Mucosa of rectum (tissue), 2 donors: ENCODE measurements around the gene PRICKLE4.
A peak's percentile ranks its signal among the peaks of the same experiment; 100 is the strongest.

Experiments used
- H3K27ac ChIP-seq, 2 donors: one replicate each; pipeline ENCODE4 v1.7.0; 2013; ENCODE audit warnings: inconsistent platforms in 2 of 2, low read depth in 2 of 2, low read length in 2 of 2
- H3K27me3 ChIP-seq, 2 donors: one replicate each; pipeline ENCODE4 v1.7.0; 2013; ENCODE audit warnings: low read length in 2 of 2; ENCODE audit not compliant: control insufficient read depth in 2 of 2, insufficient read depth in 2 of 2
- H3K36me3 ChIP-seq, 2 donors: one replicate each; pipeline ENCODE4 v1.7.0; 2013; ENCODE audit warnings: low read length in 2 of 2; ENCODE audit not compliant: control insufficient read depth in 2 of 2, insufficient read depth in 2 of 2
- H3K4me1 ChIP-seq, 2 donors: one replicate each; pipeline ENCODE4 v1.7.0; 2013; ENCODE audit warnings: low read length in 2 of 2, mild to moderate bottlenecking in 1 of 2; ENCODE audit not compliant: control insufficient read depth in 2 of 2, insufficient read depth in 2 of 2
- H3K4me3 ChIP-seq, 2 donors: one replicate each; pipeline ENCODE4 v1.7.0; 2013; ENCODE audit warnings: low read length in 2 of 2
- H3K9ac ChIP-seq, 2 donors: one replicate each; pipeline ENCODE4 v1.7.0; 2013; ENCODE audit warnings: low read length in 2 of 2, low read depth in 1 of 2, mild to moderate bottlenecking in 1 of 2
- H3K9me3 ChIP-seq, 2 donors: one replicate each; pipeline ENCODE4 v1.7.0; 2013; ENCODE audit warnings: low read length in 2 of 2; ENCODE audit not compliant: control insufficient read depth in 2 of 2
- donor health status: healthy.
- donor health status: Normal muscosa, but diverticular disease.

Gene PRICKLE4

DNA sequence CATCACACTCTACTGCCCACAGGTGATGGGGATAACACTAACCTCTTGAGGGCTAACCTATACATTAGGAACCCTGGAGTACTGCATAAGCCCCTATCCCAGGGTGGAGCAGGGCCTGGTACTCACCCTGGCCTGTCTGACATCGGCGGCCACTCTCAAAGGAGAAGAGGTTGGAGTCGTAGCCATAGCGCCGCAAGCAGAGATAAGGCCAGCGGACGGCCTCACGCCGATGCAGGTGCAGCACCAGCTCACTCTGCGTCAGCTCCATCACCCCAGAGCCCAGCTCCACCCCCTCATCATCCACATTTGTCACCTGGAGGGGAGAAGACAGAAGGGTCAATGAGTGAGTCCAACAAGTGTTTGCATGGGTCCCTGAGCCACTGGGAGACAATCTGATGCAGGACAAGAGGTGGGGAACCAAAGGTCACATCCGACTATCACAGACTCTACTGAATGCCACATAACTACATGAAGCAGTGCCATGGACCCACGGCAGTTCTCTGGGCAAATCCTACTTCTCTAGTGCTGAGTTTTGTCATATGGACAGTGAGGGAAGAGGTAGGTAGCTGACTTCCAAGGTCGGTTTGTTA, 5.2 kb upstream of the PRICKLE4 start:
- H3K4me1 ChIP-seq, result peaks cover 2 to 9% of the 10 kb centered on the region in 2 donors
- H3K4me3 ChIP-seq, result no peak overlapping the region
- no peak overlapping the region for H3K9ac ChIP-seq
- peaks cover 28 to 42% of the 10 kb centered on the region in 2 donors for H3K36me3 ChIP-seq
- H3K27ac ChIP-seq, result no peak overlapping the region
- H3K9me3 ChIP-seq, result no peaks in the 10 kb centered on the region
- no peaks in the 10 kb centered on the region for H3K27me3 ChIP-seq

DNA sequence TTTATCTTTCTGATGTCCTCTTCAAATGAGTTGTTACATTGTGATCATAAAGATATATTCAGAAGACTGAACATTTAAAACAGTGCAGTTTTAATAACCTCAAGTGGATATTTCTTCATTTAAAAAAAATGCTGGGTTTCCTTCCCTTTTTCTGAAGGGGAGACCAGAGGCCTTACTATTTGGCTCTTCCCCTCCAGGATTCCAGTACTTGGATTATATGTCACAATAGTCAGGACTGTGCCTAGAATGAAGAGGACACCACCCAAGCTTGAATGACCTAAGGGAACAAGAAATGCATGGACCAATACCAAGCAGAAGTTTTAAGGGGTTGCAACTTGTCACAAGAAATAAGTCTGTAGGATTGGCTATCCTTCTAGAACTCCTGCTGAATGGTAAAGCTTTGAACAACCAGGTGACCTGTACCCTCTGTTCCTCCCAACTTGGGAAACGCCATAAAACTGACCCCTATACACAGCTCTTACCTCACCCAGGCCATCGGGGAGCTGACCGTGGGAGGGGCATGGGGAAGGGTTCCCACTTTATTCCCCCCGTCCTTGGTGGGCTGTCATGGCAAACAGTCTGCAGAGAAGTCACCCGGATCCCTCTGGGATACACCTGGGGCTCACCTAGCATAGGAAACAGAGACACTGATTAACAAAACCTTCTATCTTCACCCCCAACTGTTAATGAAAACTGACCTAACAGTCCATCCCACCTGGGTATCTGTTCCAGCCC, 2.9 kb upstream of the PRICKLE4 start:
- H3K9me3 ChIP-seq, result no peaks in the 10 kb centered on the region
- peaks cover 12 to 25% of the 10 kb centered on the region in 2 donors for H3K36me3 ChIP-seq
- no peak overlapping the region for H3K4me3 ChIP-seq
- no peak overlapping the region for H3K9ac ChIP-seq
- H3K27me3 ChIP-seq, result no peaks in the 10 kb centered on the region
- no peak overlapping the region for H3K27ac ChIP-seq
- peaks cover 14 to 18% of the 10 kb centered on the region in 2 donors for H3K4me1 ChIP-seq

DNA sequence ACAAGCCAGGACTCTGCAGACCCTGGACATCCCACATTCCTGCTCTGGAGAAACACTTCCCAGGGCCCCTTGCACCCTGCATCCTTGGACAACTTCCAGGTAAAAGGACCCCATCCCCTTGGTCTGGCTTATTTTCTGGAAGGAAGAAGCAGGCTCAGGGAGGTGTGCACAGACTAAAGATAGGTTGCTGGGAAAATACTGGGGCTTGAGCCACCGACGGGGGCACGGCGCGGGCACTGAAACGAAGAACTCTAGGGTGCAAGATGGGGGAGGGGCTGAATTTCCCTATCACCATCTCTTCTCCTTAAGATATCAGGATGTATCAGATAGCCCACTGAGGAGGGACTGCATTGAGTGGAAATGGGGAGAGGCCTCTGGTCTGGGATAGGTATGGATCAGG, 1.7 kb upstream of the PRICKLE4 start:
- H3K4me1 ChIP-seq, result peaks cover 14 to 18% of the 10 kb centered on the region in 2 donors
- H3K27ac ChIP-seq, result no peak overlapping the region
- H3K9ac ChIP-seq, result peak overlapping the region; percentile 60 to 63
- no peaks in the 10 kb centered on the region for H3K9me3 ChIP-seq
- H3K4me3 ChIP-seq, result peak overlapping the region in 1 of 2 donors; percentile 78
- H3K36me3 ChIP-seq, result peaks cover 8 to 25% of the 10 kb centered on the region in 2 donors
- no peaks in the 10 kb centered on the region for H3K27me3 ChIP-seq

DNA sequence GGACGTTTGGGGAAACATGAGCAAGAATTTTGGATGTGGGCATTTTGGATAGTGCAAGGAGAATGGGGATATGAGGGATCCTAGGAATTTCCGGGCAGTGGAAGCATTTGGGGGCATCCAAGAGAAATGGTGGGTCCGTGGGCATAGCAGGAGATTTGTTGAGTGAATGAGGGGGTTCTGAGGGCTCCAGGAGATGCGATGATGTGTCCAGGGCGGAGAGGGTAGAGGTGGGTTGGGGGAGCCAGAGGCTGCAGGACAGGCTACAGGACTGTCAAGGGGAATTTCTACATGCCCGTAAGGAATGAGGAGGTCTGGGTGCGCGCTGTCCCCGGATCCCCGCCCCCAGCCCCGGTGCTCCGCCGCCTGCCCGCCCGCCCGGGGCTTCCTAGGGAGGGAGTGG, 1.2 kb upstream of the PRICKLE4 start:
- H3K27ac ChIP-seq, result peak overlapping the region in 1 of 2 donors; percentile 26
- H3K36me3 ChIP-seq, result peaks cover 8 to 23% of the 10 kb centered on the region in 2 donors
- H3K9me3 ChIP-seq, result no peaks in the 10 kb centered on the region
- H3K4me3 ChIP-seq, result peak overlapping the region; percentile 78 to 84
- H3K27me3 ChIP-seq, result no peaks in the 10 kb centered on the region
- H3K4me1 ChIP-seq, result peaks cover 14 to 18% of the 10 kb centered on the region in 2 donors
- peak overlapping the region; percentile 60 to 63 for H3K9ac ChIP-seq

- peak within 1 kb of the TSS; percentile 60 to 63 for H3K9ac ChIP-seq
- H3K36me3 ChIP-seq, result peaks cover 3 to 18% of the 10 kb centered on the region in 2 donors
- no peaks in the 10 kb centered on the region for H3K27me3 ChIP-seq
- H3K4me1 ChIP-seq, result peaks cover 14 to 18% of the 10 kb centered on the region in 2 donors
- peak within 1 kb of the TSS; percentile 79 to 84 for H3K4me3 ChIP-seq
- peak within 1 kb of the TSS; percentile 76 to 77 for H3K27ac ChIP-seq
- no peaks in the 10 kb centered on the region for H3K9me3 ChIP-seq
Observed at GRCh38 chr6:41779788-41780550, 613 bp upstream of the PRICKLE4 start, which contains the start of gene FRS3. Gene FRS3 (minus strand): TSS chr6:41779900. CDS start chr6:41776987, 2,913 bp downstream.

- no peaks in the 10 kb centered on the region for H3K27me3 ChIP-seq
- peaks cover 2 to 12% of the 10 kb centered on the region in 2 donors for H3K36me3 ChIP-seq
- H3K9me3 ChIP-seq, result no peaks in the 10 kb centered on the region
- H3K4me1 ChIP-seq, result peaks cover 22 to 23% of the 10 kb centered on the region in 2 donors
- H3K9ac ChIP-seq, result peak overlapping the region; percentile 60 to 62
- peak overlapping the region; percentile 62 to 76 for H3K4me3 ChIP-seq
- peak overlapping the region; percentile 76 to 77 for H3K27ac ChIP-seq
Observed at GRCh38 chr6:41781366-41781730, 766 bp downstream of the PRICKLE4 start.

- Histone ChIP-seq H3K4me1 (peaks cover 22 to 23% of the 10 kb centered on the region in 2 donors), H3K27ac (no peak overlapping the region)
Observed at GRCh38 chr6:41783106-41783780, 2.7 kb downstream of the PRICKLE4 start.

GRCh38 chr6:41784581-41785171, 4.1 kb downstream of the PRICKLE4 start:
- H3K4me3 ChIP-seq, result no peak overlapping the region
- H3K27me3 ChIP-seq, result no peaks in the 10 kb centered on the region
- H3K4me1 ChIP-seq, result peaks cover 15 to 23% of the 10 kb centered on the region in 2 donors
- H3K27ac ChIP-seq, result no peak overlapping the region
- no peaks in the 10 kb centered on the region for H3K9me3 ChIP-seq
- peak overlapping the region in 1 of 2 donors; percentile 47 for H3K9ac ChIP-seq
- H3K36me3 ChIP-seq, result peaks cover 7 to 11% of the 10 kb centered on the region in 2 donors

More at GRCh38 chr6:41783106-41783780, 2.7 kb downstream of the PRICKLE4 start:
- no peaks in the 10 kb centered on the region for H3K27me3 ChIP-seq
- H3K9me3 ChIP-seq, result no peaks in the 10 kb centered on the region
- H3K36me3 ChIP-seq, result peaks cover 2 to 5% of the 10 kb centered on the region in 2 donors
- no peak overlapping the region for H3K9ac ChIP-seq
- H3K4me3 ChIP-seq, result no peak overlapping the region

GRCh38 chr6:41785254-41785653, 4.7 kb downstream of the PRICKLE4 start:
- Histone ChIP-seq H3K27ac (no peak overlapping the region), H3K4me1 (peaks cover 15 to 23% of the 10 kb centered on the region in 2 donors), H3K4me3 (no peak overlapping the region), H3K9ac (no peak overlapping the region), H3K27me3 (no peaks in the 10 kb centered on the region), H3K9me3 (no peaks in the 10 kb centered on the region), H3K36me3 (peaks cover 11 to 16% of the 10 kb centered on the region in 2 donors)
